A549 (cell line): Measurements from ENCODE around the gene SIM1. TPM values are rescaled to one million over a fixed set of nuclear protein-coding genes. Genes with fewer than 3 reads are reported as not detected.

Experiments used
- ATAC-seq, 2 experiments: fragments of 200-7000 bp in 1 of 2; fragments of >200 bp in 1 of 2; cut with Nextera tagmentation in 1 of 2; cut with Tn5 transposase in 1 of 2; 3 replicates each; pipeline versions ENCODE4 v1.8.0 to v1.9.1; 2018 to 2020; ENCODE audit warnings: mild to moderate bottlenecking in 1 of 2, moderate library complexity in 1 of 2
- CTCF ChIA-PET: fragments of 300-600 bp; sonication (Branson Sonifier 250); formaldehyde crosslinking; extraction: SDS; loops from one replicate; lab custom pipeline; 2021; ENCODE audit warnings: antibody characterized with exemption, inconsistent platforms; lab: Yijun Ruan, JAX
- POLR2A ChIA-PET: fragments of 350-600 bp; formaldehyde crosslinking; extraction: SDS; loops from one replicate; lab custom pipeline; 2021; ENCODE audit warnings: antibody characterized with exemption, inconsistent platforms; lab: Yijun Ruan, JAX
- DNase-seq, 2 experiments: peaks; one replicate each; pipeline versions ENCODE4 v3.0.0 to v3.0.0-alpha.2; 2011 to 2016; ENCODE audit warnings: low read depth in 1 of 2, low spot score in 1 of 2
- FAIRE-seq: peaks from 2 replicates; lab custom pipeline; 2011; peaks lifted over from hg19 to GRCh38; lab: Jason Lieb, UNC
- H3K27ac ChIP-seq, 2 experiments: fragments of >200 bp; sonication (Bioruptor Twin); formaldehyde crosslinking; 3 replicates each; pipeline ENCODE4 v1.5.1; 2016 to 2017
- H3K4me1 ChIP-seq: fragments of >200 bp; sonication (Bioruptor Twin); formaldehyde crosslinking; 3 replicates; pipeline ENCODE4 v1.6.1; 2016
- H3K4me2 ChIP-seq: fragments of >200 bp; sonication (Bioruptor Twin); formaldehyde crosslinking; 3 replicates; pipeline ENCODE4 v1.6.1; 2016
- H3K4me3 ChIP-seq: fragments of >200 bp; sonication (Bioruptor Twin); formaldehyde crosslinking; 3 replicates; pipeline ENCODE4 v1.5.1; 2016
- H3K9me3 ChIP-seq: fragments of >200 bp; sonication (Bioruptor Twin); formaldehyde crosslinking; 3 replicates; pipeline ENCODE4 v1.6.1; 2016
- CBX8 ChIP-seq: fragments of 200-600 bp; sonication (generic); IDR thresholded peaks from 2 replicates; pipeline ENCODE4 v1.6.1; 2016
- E2F6 ChIP-seq: IDR thresholded peaks from 2 replicates; pipeline ENCODE4 v1.6.1; 2012; ENCODE audit warnings: low read depth, borderline replicate concordance
- EP300 ChIP-seq, 2 experiments: fragments of >200 bp; sonication (Bioruptor Twin); formaldehyde crosslinking; IDR thresholded peaks; 2 replicates in 1 of 2; 3 replicates in 1 of 2; pipeline ENCODE4 v1.6.1; 2016 to 2017
- ESRRA ChIP-seq: fragments of 150-350 bp; IDR thresholded peaks from 2 replicates; pipeline ENCODE4 v1.6.1; 2014; ENCODE audit warnings: mild to moderate bottlenecking, low read length, borderline replicate concordance
- FOXS1 ChIP-seq: fragments of 250-450 bp; sonication (Bioruptor Pico); IDR thresholded peaks from 2 replicates; pipeline ENCODE4 v1.5.0; 2020; ENCODE audit warnings: mild to moderate bottlenecking, moderate library complexity
- HDAC2 ChIP-seq: fragments of 200-600 bp; sonication (generic); IDR thresholded peaks from 2 replicates; pipeline ENCODE4 v1.6.1; 2016
- HOXB13 ChIP-seq: fragments of 250-450 bp; sonication (Bioruptor Pico); IDR thresholded peaks from 2 replicates; pipeline ENCODE4 v1.5.0; 2020; ENCODE audit warnings: low read depth, mild to moderate bottlenecking, moderate library complexity
- HOXB5 ChIP-seq: fragments of 250-450 bp; sonication (Bioruptor Pico); IDR thresholded peaks from 2 replicates; pipeline ENCODE4 v1.5.0; 2020; ENCODE audit warnings: mild to moderate bottlenecking, moderate library complexity
- JUNB ChIP-seq: fragments of >200 bp; sonication (Bioruptor Twin); formaldehyde crosslinking; IDR thresholded peaks from 2 replicates; pipeline ENCODE4 v1.6.1; 2016
- MAFK ChIP-seq: fragments of 450-650 bp; IDR thresholded peaks from 2 replicates; pipeline ENCODE4 v1.6.1; 2014; ENCODE audit not compliant: partially characterized antibody
- POLR2AphosphoS2 ChIP-seq: conservative IDR thresholded peaks from 2 replicates; pipeline ENCODE4 v1.6.1; 2012; ENCODE audit warnings: low read length, improper control_type of control experiment, inconsistent platforms
- RAD21 ChIP-seq, 2 experiments: fragments of >200 bp in 1 of 2; sonication (Bioruptor Twin) in 1 of 2; formaldehyde crosslinking in 1 of 2; IDR thresholded peaks in 1 of 2; conservative IDR thresholded peaks in 1 of 2; 2 replicates in 1 of 2; 3 replicates in 1 of 2; pipeline ENCODE4 v1.6.1; 2012 to 2018; ENCODE audit warnings: inconsistent platforms in 1 of 2
- RARB ChIP-seq: fragments of 250-450 bp; sonication (Bioruptor Pico); IDR thresholded peaks from 2 replicates; pipeline ENCODE4 v1.8.0; 2021; ENCODE audit warnings: mild to moderate bottlenecking, moderate library complexity
- RCOR1 ChIP-seq: fragments of 150-350 bp; IDR thresholded peaks from 2 replicates; pipeline ENCODE4 v1.6.1; 2014; ENCODE audit warnings: antibody characterized with exemption, low read length, low read depth
- SREBF2 ChIP-seq: fragments of 450-650 bp; IDR thresholded peaks from 2 replicates; pipeline ENCODE4 v1.6.1; 2014; ENCODE audit warnings: mild to moderate bottlenecking, moderate library complexity
- USF2 ChIP-seq: fragments of 450-650 bp; IDR thresholded peaks from 2 replicates; pipeline ENCODE4 v1.6.1; 2014; ENCODE audit warnings: antibody characterized with exemption
- ZFP36 ChIP-seq: fragments of 450-650 bp; IDR thresholded peaks from 2 replicates; pipeline ENCODE4 v1.6.1; 2014; ENCODE audit warnings: borderline replicate concordance; ENCODE audit not compliant: partially characterized antibody
- ZSCAN20 ChIP-seq: fragments of 250-450 bp; sonication (Bioruptor Pico); IDR thresholded peaks from 2 replicates; pipeline ENCODE4 v1.8.0; 2022; ENCODE audit warnings: mild to moderate bottlenecking, moderate library complexity
- WGBS: methylation state at CpG from one replicate; pipeline ENCODE4 v1.1.6; 2017; ENCODE audit errors: missing lambda C conversion rate; 5-methylcytosine and 5-hydroxymethylcytosine counted together
- polyA plus RNA-seq, 4 experiments: library from polyadenylated mRNA; depleted of rRNA in 3 of 4; stranded (reverse); fragments of >200 nt; fragmentation: RNase III in 1 of 4; extraction: RNeasy Plus Mini Kit Qiagen cat#74134 plus additional on column Dnase treatment in 1 of 4; gene quantifications; 2 replicates in 3 of 4; 3 replicates in 1 of 4; pipeline ENCODE4 v1.2.3, GENCODE V29; 2011 to 2017
- TF ChIP-seq, protein P1 (sequence below): fragments of 250-450 bp; sonication (Bioruptor Pico); IDR thresholded peaks from 2 replicates; pipeline ENCODE4 v1.5.0; 2021; ENCODE audit warnings: mild to moderate bottlenecking, moderate library complexity, borderline replicate concordance
- TF ChIP-seq, protein P2 (sequence below): fragments of >200 bp; sonication (Bioruptor Twin); formaldehyde crosslinking; IDR thresholded peaks from 2 replicates; pipeline ENCODE4 v1.6.1; 2016
- TF ChIP-seq, protein P3 (sequence below): IDR thresholded peaks from 2 replicates; pipeline ENCODE4 v1.6.1; 2012

The SIM1 gene
- polyA plus RNA-seq, 2 of the 4 experiments (the other 2 are of a cell fraction): not detected

- ATAC-seq: no peak
- no peak for FAIRE-seq
- no peaks in the 10 kb centered on the region for H3K4me1 ChIP-seq
- ChIA-PET POLR2A (no interaction called here), CTCF (interaction anchor here (0.5 kb wide), 1 partner anchor 401 kb away, joined by 4 read pairs; no protein-coding TSS in a partner anchor)
- H3K27ac ChIP-seq: no peak overlapping the region
- no peak for DNase-seq
- H3K4me2 ChIP-seq: no peak overlapping the region
- H3K9me3 ChIP-seq: no peaks in the 10 kb centered on the region
- no peak overlapping the region for H3K4me3 ChIP-seq
- TF ChIP-seq MAFK (no peak), ZFP36 (no peak), FOXS1 (CRISPR knock-in tag) (no peak)
- 78% methylated on average over 3 of the region's 3 CpGs for WGBS
Measured at GRCh38 chr6:100379386-100379785, 85.3 kb downstream of the SIM1 start.

- no peak for ATAC-seq
- 81% methylated on average over 2 of the region's 2 CpGs for WGBS
- no peaks in the 10 kb centered on the region for H3K9me3 ChIP-seq
- no peak overlapping the region for H3K4me2 ChIP-seq
- ChIA-PET CTCF (no interaction called here), POLR2A (no interaction called here)
- FAIRE-seq: no peak
- TF ChIP-seq HDAC2 (no peak), HOXB5 (no peak), JUNB (no peak), EP300 (IDR thresholded peaks at IDR 0.05) (no peak), SREBF2 (no peak), HOXB13 (CRISPR knock-in tag) (no peak), RARB (CRISPR knock-in tag) (no peak), ZSCAN20 (CRISPR knock-in tag) (no peak), CBX8 (no peak), RAD21 (conservative IDR thresholded peaks at IDR 0.05 in 1 of 2, IDR thresholded peaks at IDR 0.05 in 1 of 2) (no peak), E2F6 (no peak), POLR2AphosphoS2 (no peak), RCOR1 (no peak), FOXS1 (CRISPR knock-in tag) (no peak)
- TF ChIP-seq, protein P1, sequence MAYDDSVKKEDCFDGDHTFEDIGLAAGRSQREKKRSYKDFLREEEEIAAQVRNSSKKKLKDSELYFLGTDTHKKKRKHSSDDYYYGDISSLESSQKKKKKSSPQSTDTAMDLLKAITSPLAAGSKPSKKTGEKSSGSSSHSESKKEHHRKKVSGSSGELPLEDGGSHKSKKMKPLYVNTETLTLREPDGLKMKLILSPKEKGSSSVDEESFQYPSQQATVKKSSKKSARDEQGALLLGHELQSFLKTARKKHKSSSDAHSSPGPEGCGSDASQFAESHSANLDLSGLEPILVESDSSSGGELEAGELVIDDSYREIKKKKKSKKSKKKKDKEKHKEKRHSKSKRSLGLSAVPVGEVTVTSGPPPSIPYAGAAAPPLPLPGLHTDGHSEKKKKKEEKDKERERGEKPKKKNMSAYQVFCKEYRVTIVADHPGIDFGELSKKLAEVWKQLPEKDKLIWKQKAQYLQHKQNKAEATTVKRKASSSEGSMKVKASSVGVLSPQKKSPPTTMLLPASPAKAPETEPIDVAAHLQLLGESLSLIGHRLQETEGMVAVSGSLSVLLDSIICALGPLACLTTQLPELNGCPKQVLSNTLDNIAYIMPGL (CRISPR knock-in tag): no peak
- TF ChIP-seq, protein P2, sequence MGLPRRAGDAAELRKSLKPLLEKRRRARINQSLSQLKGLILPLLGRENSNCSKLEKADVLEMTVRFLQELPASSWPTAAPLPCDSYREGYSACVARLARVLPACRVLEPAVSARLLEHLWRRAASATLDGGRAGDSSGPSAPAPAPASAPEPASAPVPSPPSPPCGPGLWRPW: no peak
- TF ChIP-seq, protein P3, sequence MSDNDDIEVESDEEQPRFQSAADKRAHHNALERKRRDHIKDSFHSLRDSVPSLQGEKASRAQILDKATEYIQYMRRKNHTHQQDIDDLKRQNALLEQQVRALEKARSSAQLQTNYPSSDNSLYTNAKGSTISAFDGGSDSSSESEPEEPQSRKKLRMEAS: no peak
- DNase-seq: no peak
- no peak overlapping the region for H3K4me3 ChIP-seq
- H3K4me1 ChIP-seq: no peaks in the 10 kb centered on the region
- no peak overlapping the region for H3K27ac ChIP-seq
Measured at GRCh38 chr6:100378576-100378975, 86.1 kb downstream of the SIM1 start.

- no peak overlapping the region for H3K27ac ChIP-seq
- FAIRE-seq (no peak), ATAC-seq (no peak), DNase-seq (no peak)
- no peak overlapping the region for H3K4me3 ChIP-seq
- TF ChIP-seq ESRRA (no peak), USF2 (no peak), HOXB5 (no peak)
- 38% methylated on average over 3 of the region's 3 CpGs for WGBS
- no peak overlapping the region for H3K4me2 ChIP-seq
- H3K4me1 ChIP-seq: no peaks in the 10 kb centered on the region
- ChIA-PET CTCF (no interaction called here), POLR2A (no interaction called here)
- H3K9me3 ChIP-seq: no peaks in the 10 kb centered on the region
Measured at GRCh38 chr6:100376103-100376502, 88.6 kb downstream of the SIM1 start.
